GM19099 (cell line): ENCODE data around the gene SWT1.

Experiments
- POLR2A ChIP-seq: IDR thresholded peaks from 3 replicates; pipeline ENCODE4 v1.6.1; 2011; ENCODE audit warnings: low read depth; ENCODE audit not compliant: insufficient read length; ENCODE audit errors: extremely low read depth

Gene SWT1

GRCh38 chr1:185229981-185230380 is 73.0 kb downstream of the SWT1 start:
- no peak for TF ChIP-seq POLR2A

GRCh38 chr1:185232874-185233273 is 75.9 kb downstream of the SWT1 start:
- TF ChIP-seq POLR2A = no peak

DNA sequence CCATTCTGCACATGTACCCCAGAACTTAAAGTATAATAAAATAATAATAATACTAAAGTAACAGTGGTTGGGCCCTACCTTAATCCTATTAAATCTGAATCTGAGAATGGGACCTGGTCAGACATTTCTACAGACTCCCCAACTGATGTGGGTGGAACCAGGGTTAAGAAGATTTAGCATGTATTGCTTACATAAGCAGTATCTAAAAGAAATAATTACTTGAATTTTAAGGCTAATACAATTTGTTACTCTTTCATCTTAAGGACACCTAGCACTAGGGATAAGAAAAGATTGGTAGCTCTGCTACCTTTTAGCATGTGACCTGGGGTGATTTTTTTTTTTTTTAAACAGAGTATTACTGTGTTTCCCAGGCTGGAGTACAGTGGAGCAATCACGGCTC is 80.7 kb downstream of the SWT1 start:
- no peak for TF ChIP-seq POLR2A

DNA sequence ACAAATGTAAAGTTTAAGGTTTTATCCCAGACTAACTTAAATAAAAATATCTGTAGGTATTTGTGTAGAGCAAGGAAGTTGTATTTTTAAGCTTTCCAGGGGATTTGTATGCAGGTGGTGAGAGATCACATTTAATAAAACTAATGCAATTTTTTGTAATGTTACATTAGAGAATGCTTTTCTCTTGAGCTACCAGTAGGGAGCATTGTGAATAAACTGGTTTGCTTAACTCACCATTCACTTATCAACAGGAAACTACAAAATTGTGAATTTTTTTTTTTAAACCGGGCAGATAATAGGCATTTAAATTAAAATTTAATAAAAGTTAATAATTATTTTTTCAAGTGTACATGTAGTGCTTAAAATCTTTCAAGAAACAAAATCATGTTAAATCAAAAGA is 81.5 kb downstream of the SWT1 start:
- TF ChIP-seq POLR2A = no peak

DNA sequence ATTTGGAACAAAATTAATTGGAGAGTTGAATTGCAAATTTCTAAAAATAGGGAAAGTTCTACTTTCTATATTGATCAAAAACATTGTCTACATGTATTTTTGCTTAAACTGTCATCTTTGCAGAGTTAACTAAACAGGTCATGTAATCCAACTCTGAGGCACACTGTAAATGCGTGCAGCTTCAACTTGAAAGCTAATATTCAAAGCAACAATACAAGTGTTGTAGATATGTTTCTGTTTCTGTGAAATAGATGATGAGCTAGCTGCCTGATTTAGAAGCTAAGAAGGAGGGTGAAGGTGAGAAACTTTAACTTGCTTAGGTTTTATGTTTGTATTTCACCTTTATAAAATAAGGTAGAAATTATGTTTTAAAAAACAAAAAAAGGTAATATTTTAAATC is 82.9 kb downstream of the SWT1 start:
- TF ChIP-seq POLR2A = no peak

DNA sequence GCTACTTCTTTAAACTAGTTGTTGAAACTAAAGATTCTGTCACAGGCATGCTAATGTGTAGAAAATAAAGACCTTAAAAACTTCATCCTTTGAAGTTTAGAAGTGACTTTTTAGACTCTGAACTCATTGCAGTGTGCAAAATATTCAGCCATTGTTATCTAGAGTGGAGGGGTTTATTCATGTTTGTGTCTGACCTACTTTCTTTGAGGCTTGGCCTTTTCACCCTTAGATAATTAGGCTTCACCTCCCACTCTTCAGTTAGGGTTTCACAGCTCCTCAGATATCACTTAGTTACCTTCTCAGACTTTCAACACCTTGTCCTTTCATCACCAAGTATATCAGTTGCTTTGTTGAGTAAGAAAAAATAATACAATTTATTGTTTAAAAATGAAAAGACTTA is 84.2 kb downstream of the SWT1 start:
- TF ChIP-seq POLR2A = no peak

GRCh38 chr1:185244015-185244747 is 87.2 kb downstream of the SWT1 start:
- no peak for TF ChIP-seq POLR2A

GRCh38 chr1:185245466-185245865 is 88.5 kb downstream of the SWT1 start:
- no peak for TF ChIP-seq POLR2A

DNA sequence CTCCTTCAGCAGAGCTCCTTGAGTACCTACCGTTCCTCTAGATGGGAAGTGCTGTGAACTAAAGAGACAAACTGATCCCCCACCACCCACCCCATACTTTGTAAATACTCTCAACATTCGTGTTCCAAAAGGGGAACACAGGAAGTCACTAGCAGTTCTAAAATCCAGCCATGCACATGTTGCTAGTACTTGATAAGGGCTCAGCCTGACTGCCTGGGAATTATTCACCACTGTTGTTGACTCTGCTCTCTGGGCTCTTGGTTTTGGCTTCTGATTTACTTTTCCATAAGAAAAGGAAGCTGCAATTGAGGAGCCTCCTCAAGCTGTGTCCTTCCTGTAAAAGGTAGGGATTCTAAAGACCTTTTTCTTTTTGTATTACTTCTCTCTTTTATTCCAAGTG is 92.6 kb downstream of the SWT1 start:
- TF ChIP-seq POLR2A = no peak

- TF ChIP-seq POLR2A = no peak
Measured at GRCh38 chr1:185250063-185250462, 93.1 kb downstream of the SWT1 start.

GRCh38 chr1:185257950-185258208 is 100.9 kb downstream of the SWT1 start:
- no peak for TF ChIP-seq POLR2A

- TF ChIP-seq POLR2A = no peak
Measured at GRCh38 chr1:185258676-185259075, 101.7 kb downstream of the SWT1 start.

- no peak for TF ChIP-seq POLR2A
Measured at GRCh38 chr1:185260611-185261010, 103.6 kb downstream of the SWT1 start.

GRCh38 chr1:185262151-185262550 is 105.2 kb downstream of the SWT1 start:
- TF ChIP-seq POLR2A = no peak

- TF ChIP-seq POLR2A = no peak
Measured at GRCh38 chr1:185263292-185263691, 106.3 kb downstream of the SWT1 start.

GRCh38 chr1:185263780-185264179 is 106.8 kb downstream of the SWT1 start:
- TF ChIP-seq POLR2A = no peak

GRCh38 chr1:185265314-185265713 is 108.3 kb downstream of the SWT1 start:
- no peak for TF ChIP-seq POLR2A
